Heart right ventricle (tissue), 16 donors: ENCODE measurements around the gene CIBAR2. TPM values are rescaled to one million over a fixed set of nuclear protein-coding genes. Genes with fewer than 3 reads are reported as not detected.

ENCODE experiments used
- ATAC-seq, 8 donors: fragments of 200-7000 bp; cut with Tn5 transposase; one replicate each; pipeline ENCODE4 v1.9.1; 2020; ENCODE audit warnings: mild to moderate bottlenecking in 8 of 8, moderate library complexity in 8 of 8, moderate number of reproducible peaks in 1 of 8
- DNase-seq, 2 donors: peaks; one replicate each; pipeline ENCODE4 v3.0.0-alpha.2; 2020
- H3K27ac ChIP-seq, 10 donors: fragments of 200-600 bp; sonication (generic) in 2 of 10; one replicate each; pipeline versions ENCODE4 v1.5.0 to v1.8.0; 2020 to 2022; ENCODE audit warnings: mild to moderate bottlenecking in 3 of 10
- H3K27me3 ChIP-seq, 7 donors: fragments of 200-600 bp; one replicate each; pipeline ENCODE4 v1.8.0; 2021 to 2022; ENCODE audit warnings: mild to moderate bottlenecking in 2 of 7
- H3K36me3 ChIP-seq, 9 donors: fragments of 200-600 bp; sonication (generic) in 1 of 9; one replicate each; pipeline versions ENCODE4 v1.5.0 to v1.8.0; 2020 to 2022; ENCODE audit warnings: mild to moderate bottlenecking in 2 of 9
- H3K4me1 ChIP-seq, 9 donors: fragments of 200-600 bp; sonication (generic) in 1 of 9; one replicate each; pipeline versions ENCODE4 v1.5.0 to v1.8.0; 2020 to 2022; ENCODE audit warnings: mild to moderate bottlenecking in 4 of 9
- H3K4me3 ChIP-seq, 10 donors: fragments of 200-600 bp; sonication (generic) in 2 of 10; one replicate each; pipeline versions ENCODE4 v1.5.0 to v1.8.0; 2020 to 2022; ENCODE audit warnings: mild to moderate bottlenecking in 7 of 10, moderate library complexity in 2 of 10
- H3K9me3 ChIP-seq, 11 donors: fragments of 200-600 bp in 10 of 11; sonication (generic) in 2 of 11; one replicate each; pipeline versions ENCODE4 v1.5.0 to v1.8.0; 2013 to 2022; ENCODE audit warnings: mild to moderate bottlenecking in 2 of 11, control low read depth in 1 of 11, moderate library complexity in 1 of 11
- WGBS, 2 donors: extraction: QIAGEN DNeasy Blood & Tissue Kit; methylation state at CpG; one replicate each; pipeline ENCODE4 v1.1.7; 2013; ENCODE audit warnings: inconsistent platforms in 1 of 2; 5-methylcytosine and 5-hydroxymethylcytosine counted together
- intact Hi-C, 10 donors: fragments of 100-400 bp; cut with DNase I; formaldehyde crosslinking; loops; one replicate each; pipeline versions ENCODE4 v1.11.1 to v1.14.2; 2022
- polyA plus RNA-seq, 2 donors: library from polyadenylated mRNA; stranded (reverse); fragments of 200-250 nt; gene quantifications; one replicate each; pipeline ENCODE4 v1.2.3, GENCODE V29; 2013
- total RNA-seq, 10 donors: library from RNA; stranded (reverse); fragmentation: NEBNext Ultra II Directional in 3 of 10; extraction: Animal tissue kit (Norgen Biotek cat#: 25700) in 3 of 10; gene quantifications; one replicate each; pipeline versions ENCODE4 v1.2.1 to v1.2.4, GENCODE V29; 2021 to 2023
- TF ChIP-seq, protein P1 (sequence below), 9 donors: fragments of 200-600 bp; sonication (generic) in 2 of 9; IDR thresholded peaks; one replicate each; pipeline versions ENCODE4 v1.5.0 to v1.8.0; 2021 to 2022; ENCODE audit warnings: antibody characterized with exemption in 9 of 9, mild to moderate bottlenecking in 5 of 9, moderate library complexity in 1 of 9
- donor health status: Arrhythmogenic right ventricular cardiomyopathy.
- donor health status: ischemic (EF 13 %, LVEDD 7.1; RV severe dilation, severe dysfunction).
- donor health status: healthy with polysubstance abuse.
- donor health status: DM: no; HTN: yes; CAD: no.
- donor health status: DM: no; HTN: no; CAD: no.
- donor health status: ischemic (EF 25% LVEDD 6.9; RV normal size, moderate dysfunction).
- donor health status: ischemic (EF 25% LVEDD 5.7; RV mildly dilated, moderate dysfunction).
- donor health status: healthy.
- donor health status: DM: yes; HTN: yes; CAD: no.
- donor health status: Ischemic cardiomyopathy.
- donor health status: ischemic (EF 35%, LVEDD 5.7; RV mildly dilated, moderate dysfunction).
- donor health status: nonischemic (EF 11% LVEDD 7.7; RV severe dilation, severe dysfunction).
- donor health status: DM: yes; HTN: yes; CAD: no.
- donor health status: PGD.
- donor health status: ischemic (EF 29% LVEDD 5.4; RV normal size, mild dysfunction).
- donor health status: nonischemic (EF 23%, LVEDD 6.1; RV moderate dilation, normal function).

CIBAR2 gene
- total and polyA plus RNA-seq, 12 donors = not detected

DNA sequence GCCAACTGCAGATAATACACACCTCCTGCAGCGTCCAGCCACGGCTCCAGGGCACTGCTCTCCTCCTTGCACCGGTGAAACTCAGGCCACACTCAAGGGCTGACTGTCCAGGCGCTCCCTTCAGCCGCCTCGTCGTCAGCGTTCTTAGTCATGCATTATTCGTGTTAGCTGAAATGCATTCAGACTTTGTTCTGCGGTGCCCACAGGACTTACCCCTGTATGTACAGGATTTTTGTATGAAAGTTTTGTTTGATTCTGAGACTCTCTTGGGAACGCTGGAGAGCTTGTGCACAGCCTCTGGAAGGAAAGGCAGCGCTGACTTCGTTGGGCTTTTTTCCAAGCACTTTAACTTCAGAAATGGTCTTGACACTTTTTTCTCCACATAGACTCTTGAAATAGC, 22.1 kb downstream of the CIBAR2 start:
- ATAC-seq = peak in 2 of 8 donors; percentile 5 to 16
- TF ChIP-seq, protein P1, sequence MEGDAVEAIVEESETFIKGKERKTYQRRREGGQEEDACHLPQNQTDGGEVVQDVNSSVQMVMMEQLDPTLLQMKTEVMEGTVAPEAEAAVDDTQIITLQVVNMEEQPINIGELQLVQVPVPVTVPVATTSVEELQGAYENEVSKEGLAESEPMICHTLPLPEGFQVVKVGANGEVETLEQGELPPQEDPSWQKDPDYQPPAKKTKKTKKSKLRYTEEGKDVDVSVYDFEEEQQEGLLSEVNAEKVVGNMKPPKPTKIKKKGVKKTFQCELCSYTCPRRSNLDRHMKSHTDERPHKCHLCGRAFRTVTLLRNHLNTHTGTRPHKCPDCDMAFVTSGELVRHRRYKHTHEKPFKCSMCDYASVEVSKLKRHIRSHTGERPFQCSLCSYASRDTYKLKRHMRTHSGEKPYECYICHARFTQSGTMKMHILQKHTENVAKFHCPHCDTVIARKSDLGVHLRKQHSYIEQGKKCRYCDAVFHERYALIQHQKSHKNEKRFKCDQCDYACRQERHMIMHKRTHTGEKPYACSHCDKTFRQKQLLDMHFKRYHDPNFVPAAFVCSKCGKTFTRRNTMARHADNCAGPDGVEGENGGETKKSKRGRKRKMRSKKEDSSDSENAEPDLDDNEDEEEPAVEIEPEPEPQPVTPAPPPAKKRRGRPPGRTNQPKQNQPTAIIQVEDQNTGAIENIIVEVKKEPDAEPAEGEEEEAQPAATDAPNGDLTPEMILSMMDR (IDR thresholded peaks at IDR 0.05) = no peak

DNA sequence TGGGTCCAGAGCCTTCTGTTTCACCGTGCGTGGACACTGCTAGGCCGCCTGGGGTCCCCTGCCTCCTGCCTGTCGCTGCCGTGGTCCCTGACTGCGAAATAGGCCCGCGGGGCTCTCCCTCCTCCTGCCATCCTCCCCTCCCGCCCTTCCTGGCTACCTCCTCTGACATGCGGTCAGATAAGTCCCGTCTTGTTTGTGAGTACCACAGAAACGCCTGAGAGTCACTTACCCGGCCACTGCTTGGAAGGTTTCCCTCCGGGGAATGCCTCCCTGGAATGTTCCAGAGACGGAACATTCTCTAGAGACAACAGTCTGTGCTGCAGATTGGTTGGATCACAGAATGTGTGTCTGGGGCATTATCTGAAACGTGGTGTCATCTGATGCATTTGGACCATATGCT, 22.7 kb downstream of the CIBAR2 start:
- intact Hi-C loops = loop anchor here in 7 of 10 donors (5.0 to 10.0 kb wide), 6 partner anchors 62 to 335 kb away; partner anchors contain the start of genes KIAA0513 (in 2 of the 7) and ZDHHC7 (in 2 of the 7)
- H3K27me3 ChIP-seq = peaks cover 0 to 12% (median 3%) of the 10 kb centered on the region in 7 donors
- WGBS, 2 donors = 47 to 54% methylated on average over 16 of the region's 16 CpGs
- ATAC-seq = peak in 6 of 8 donors; percentile 9 to 33 (median 28)
- TF ChIP-seq, protein P1 (IDR thresholded peaks at IDR 0.05) = no peak
- no peaks in the 10 kb centered on the region for H3K9me3 ChIP-seq
- no peak overlapping the region for H3K4me3 ChIP-seq
- H3K27ac ChIP-seq = peak overlapping the region in 1 of 10 donors; percentile 5
- peaks cover 6 to 29% (median 20%) of the 10 kb centered on the region in 9 donors for H3K4me1 ChIP-seq
- peaks cover 0 to 15% (median 0%) of the 10 kb centered on the region in 9 donors for H3K36me3 ChIP-seq
- DNase-seq = no peak

More for the DNA sequence above, 22.1 kb downstream of the CIBAR2 start:
- Histone ChIP-seq H3K27me3 (peaks cover 0 to 12% (median 10%) of the 10 kb centered on the region in 7 donors), H3K4me3 (no peak overlapping the region), H3K9me3 (no peaks in the 10 kb centered on the region), H3K4me1 (peaks cover 6 to 32% (median 20%) of the 10 kb centered on the region in 9 donors), H3K27ac (no peak overlapping the region), H3K36me3 (peaks cover 0 to 15% (median 0%) of the 10 kb centered on the region in 9 donors)
- DNase-seq = no peak
- WGBS, 2 donors = 68 to 70% methylated on average over 13 of the region's 13 CpGs
- intact Hi-C loops = no loop called here

DNA sequence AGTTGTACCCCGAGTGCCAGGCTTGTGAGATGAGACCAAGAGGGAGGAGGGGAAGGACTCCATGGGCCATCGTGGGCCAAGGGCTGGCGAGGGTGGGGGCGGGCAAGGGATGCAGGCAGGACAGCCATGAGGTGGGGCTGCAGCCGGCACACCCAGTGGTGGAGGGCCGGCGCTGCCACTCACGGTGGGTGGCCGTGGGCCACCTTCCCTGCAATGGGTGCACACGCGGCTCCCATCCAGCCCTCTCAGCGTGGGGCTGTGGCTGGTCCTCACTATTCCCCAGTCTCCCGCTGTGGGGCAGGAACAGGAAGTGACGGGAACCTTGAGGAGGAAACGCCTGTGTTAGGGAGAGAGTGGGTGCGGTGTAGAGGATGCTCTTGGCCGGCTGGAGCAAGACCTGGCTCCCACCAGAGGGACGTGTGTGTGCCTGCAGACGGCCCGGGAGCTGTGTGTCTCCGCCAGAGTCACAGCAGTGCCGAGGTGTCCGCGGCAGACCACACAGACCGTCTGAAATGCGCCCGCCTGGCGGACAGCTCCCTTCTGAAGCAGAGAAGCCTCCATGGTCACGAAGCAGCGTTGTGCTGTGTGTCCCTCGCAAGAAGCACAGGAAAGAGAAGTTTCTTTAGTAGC, 23.6 kb downstream of the CIBAR2 start:
- Histone ChIP-seq H3K4me1 (peaks cover 6 to 29% (median 20%) of the 10 kb centered on the region in 9 donors), H3K4me3 (no peak overlapping the region), H3K36me3 (peaks cover 0 to 15% (median 0%) of the 10 kb centered on the region in 9 donors), H3K27me3 (peaks cover 0 to 4% (median 0%) of the 10 kb centered on the region in 7 donors), H3K27ac (no peak overlapping the region), H3K9me3 (no peaks in the 10 kb centered on the region)
- ATAC-seq (peak in 1 of 8 donors; percentile 24), DNase-seq (no peak)
- intact Hi-C loops = loop anchor here in 7 of 10 donors (5.0 to 10.0 kb wide), 6 partner anchors 61 to 334 kb away; partner anchors contain the start of genes KIAA0513 (in 2 of the 7) and ZDHHC7 (in 2 of the 7)
- WGBS, 2 donors = 79% methylated on average over 30 to 31 of the region's 31 CpGs
- TF ChIP-seq, protein P1 (IDR thresholded peaks at IDR 0.05) = no peak

DNA sequence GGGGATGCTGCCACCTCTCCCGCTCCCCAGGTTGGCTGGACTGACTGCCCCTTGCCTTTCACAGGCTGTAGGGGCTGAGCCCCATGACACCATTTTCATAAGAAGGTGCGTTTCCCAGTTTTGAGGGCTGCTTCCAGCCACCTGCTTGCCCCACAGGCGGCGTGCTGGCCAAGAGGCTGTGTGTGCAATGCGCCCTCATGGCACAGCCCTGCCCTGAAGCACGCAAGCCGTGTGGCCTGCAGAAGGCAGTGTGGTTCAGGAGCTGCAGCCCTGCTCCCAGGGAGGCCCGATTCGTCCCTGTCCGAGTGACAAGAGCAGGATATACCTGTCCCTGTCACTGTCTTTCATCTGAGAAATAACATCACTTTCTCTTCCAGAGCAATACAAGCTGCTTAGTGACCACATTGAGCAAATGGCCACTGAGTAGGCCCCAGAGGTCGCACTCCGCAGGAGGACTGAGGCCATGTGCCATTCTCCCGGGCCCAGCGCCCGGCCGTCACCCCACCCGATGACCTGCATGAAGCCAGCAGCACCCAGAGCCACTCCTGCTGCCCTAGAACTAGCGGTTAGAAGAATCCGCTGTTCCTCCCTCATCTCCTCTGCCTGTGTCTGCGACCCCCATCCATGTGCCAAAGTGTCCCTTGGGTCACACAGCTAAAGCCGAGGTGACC, 24.2 kb downstream of the CIBAR2 start:
- Histone ChIP-seq H3K4me3 (no peak overlapping the region), H3K36me3 (peaks cover 0 to 15% (median 0%) of the 10 kb centered on the region in 9 donors), H3K27ac (no peak overlapping the region), H3K27me3 (no peaks in the 10 kb centered on the region), H3K9me3 (no peaks in the 10 kb centered on the region), H3K4me1 (peaks cover 6 to 29% (median 20%) of the 10 kb centered on the region in 9 donors)
- TF ChIP-seq, protein P1 (IDR thresholded peaks at IDR 0.05) = no peak
- whole genome bisulfite sequencing, 2 donors = 89 to 98% methylated on average over 21 of the region's 21 CpGs
- DNase-seq (no peak), ATAC-seq (no peak)
- intact Hi-C loops = loop anchor here in 7 of 10 donors (2.0 to 10.0 kb wide), 7 partner anchors 61 to 333 kb away; partner anchors contain the start of genes ZDHHC7 (in 3 of the 7) and KIAA0513 (in 2 of the 7)
